Measurements from ENCODE around the gene PLRG1.
"Not testable (repeated sequence)": the region's sequence is repeated elsewhere in the genome, so short reads cannot be mapped to it uniquely, and the experiment has no call there.

PLRG1 gene

DNA sequence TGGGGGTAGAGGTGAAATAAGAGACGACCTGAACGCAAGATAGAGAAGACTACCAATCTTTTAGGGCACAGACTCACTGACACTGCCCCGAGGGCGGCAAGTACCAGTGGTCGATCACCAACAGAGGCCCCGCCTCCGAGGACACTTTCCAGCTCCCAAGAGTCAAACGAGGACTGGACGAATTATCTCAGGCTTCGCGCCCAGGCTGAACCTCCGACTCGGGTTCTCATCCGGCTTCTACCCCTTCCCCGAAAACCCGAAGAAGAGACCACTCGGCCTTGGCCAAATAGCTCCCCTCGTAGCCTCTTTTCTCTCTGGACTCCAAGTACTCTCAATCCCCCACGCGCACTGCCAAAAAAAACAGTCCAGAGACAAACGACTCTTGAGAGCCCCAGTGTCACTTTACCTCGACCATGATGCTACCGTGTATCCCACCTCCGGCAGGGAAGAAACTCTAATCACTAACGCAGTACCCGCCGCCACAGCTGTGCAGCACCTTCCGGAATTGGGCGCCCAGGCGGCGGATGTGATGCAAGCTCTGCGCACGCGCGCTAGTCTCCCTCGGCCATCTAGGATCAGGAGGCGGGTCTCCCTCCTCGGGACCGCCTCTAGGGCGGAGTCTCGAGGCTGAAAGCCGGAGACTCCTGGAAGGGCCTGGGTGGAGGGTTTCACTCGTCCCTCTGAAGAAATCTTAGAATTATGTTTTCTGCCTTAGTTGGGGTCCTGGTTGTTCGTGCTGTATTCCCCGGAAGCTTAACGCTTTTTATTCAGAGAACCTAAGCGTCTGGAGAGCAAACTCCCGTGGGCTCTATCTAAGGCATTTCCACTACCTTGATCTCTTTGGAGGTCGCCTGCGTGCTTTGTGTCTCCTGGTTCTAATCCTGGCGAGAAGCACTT is at the start of gene PLRG1:
Gene PLRG1, minus strand, starts transcription at position 507 of the 897 bp plus-strand sequence. Its CDS starts 92 bp downstream, at position 415.
- DNase-seq (ENCODE audit: low spot score): peak; percentile 97

DNA sequence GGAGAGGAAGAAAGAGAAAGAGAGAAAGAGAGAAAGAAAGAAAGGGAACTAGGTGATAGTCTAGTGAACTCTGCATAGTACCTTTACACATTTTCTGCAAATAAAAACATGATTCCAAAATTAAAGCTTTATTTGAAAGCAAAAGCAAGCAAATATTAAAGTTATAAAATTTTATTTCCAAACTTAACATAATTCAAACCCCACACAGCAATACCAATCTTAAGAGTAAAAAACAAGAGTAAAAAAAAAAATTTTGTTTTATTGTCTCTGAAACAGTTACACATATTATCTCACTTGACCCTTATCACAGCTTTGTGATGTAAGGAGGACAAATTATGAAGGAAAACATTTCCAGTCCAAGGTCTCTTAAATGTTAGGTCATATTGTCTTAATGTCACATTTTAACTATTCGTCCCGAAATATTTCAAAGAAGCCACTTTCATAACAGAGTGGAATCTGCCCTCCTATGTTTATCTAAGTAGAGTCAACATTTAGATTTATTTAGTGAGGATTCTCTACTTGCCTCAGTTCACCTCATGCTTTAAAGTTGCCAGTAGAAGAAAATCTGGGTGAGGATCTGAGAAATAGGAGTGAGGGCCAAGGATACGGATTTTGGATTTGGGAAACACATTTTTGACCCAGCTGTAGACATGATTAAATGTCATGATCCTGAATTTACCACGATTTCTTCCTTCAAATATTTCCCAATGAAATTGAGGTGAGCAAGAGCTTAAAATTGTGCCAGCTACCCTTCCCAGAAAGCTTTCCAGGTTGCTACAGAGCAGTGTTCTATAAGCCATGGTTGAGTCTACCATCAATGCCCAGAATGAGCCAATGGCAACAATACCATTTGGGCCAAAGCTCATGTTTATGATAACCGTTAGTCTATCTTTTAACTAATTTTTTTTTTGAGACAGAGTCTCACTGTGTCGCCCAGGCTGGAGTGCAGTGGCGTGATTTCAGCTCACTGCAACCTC is 47.9 kb upstream of the PLRG1 start:
- no peak for DNase-seq (ENCODE audit: low spot score)

DNA sequence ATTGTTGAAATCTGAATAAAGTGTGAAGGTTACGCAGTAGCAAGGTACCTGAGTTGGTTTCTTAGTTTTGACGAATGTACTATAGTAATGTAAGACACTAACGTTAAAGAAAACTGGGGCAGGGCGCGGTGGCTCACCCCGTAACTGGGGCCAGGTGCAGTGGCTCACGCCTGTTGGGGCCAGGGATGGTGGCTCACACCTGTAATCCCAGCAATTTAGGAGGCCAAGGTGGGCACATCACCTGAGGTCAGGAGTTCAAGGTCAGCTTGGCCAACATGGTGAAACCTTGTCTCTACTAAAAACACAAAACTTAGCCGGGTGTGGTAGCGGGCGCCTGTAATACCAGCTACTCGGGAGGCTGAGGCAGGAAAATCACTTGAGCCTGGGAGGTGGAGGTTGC is 47.1 kb upstream of the PLRG1 start:
- DNase-seq (ENCODE audit: low spot score): not testable (repeated sequence)

DNA sequence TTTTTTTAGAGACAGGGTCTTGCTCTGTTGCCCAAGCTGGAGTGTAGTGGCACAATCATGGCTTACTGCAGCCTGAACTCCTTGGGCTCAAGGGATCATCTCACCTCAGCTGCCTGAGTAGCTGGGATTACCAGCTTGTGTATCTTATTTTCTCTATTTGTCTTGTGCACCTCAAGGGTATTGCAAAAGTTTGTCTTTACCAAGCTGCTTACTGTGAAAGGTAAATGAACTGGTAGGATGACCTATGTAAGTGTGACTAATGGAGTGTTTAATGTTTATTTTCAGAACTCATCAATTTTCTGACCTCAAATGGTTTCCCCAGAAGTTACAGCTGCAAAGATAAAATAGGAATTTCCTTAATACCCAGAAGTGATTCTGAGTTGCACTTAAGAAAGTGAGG is 45.6 kb upstream of the PLRG1 start:
- DNase-seq (ENCODE audit: low spot score): no peak

DNA sequence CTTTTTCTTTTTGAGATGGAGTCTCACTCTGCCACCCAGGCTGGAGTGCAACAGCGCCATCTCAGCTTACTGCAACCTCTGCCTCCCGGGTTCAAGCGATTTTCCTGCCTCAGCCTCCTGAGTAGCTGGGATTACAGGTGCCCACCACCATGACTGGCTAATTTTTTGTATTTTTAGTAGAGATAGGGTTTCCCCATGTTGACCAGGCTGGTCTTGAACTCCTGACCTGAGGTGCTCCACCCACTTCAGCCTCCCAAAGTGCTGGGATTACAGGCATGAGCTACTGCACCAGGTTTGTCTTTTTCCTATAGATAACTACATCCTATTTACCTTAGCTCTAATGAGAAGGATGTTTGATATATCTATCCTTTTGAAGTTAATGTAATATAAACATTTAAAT is 44.1 kb upstream of the PLRG1 start:
- DNase-seq (ENCODE audit: low spot score): not testable (repeated sequence)

DNA sequence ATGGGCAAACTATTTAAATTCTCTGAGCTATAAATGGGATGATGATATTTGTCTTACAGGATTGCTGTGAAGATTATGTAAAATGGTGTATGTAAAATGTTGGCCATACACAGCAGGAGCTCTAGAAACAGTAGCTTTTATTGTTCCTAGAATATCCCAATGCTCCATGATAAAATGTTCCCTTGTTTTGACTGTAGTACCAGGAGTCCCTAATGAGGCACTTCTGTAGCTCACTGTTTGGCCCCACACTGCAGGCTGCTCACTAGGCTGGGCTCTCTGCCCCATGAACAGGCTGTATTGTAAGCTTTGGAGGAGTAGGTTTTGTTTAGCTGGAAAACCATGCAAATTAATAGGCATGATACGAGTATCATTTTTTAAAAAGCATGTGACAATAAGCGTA is 43.7 kb upstream of the PLRG1 start:
- no peak for DNase-seq (ENCODE audit: low spot score)

DNA sequence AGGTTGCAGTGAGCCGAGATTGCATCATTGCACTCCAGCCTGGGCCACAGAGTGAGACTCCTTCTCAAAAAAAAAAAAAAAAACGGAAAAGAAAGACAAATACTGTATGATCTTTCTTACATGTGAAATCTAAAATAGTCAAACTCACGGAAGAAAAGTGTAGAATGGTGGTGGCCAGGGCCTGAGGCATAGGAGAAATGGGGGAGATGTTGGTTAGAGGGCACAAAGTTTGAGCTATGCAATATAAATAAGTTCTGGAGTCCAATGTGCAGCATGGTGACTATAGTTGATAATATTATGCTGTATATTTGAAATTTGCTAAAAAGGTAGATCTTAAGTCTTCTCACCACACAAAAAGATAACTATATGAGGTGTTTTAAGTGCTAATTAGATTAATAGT is 41.7 kb upstream of the PLRG1 start:
- no peak for DNase-seq (ENCODE audit: low spot score)

DNA sequence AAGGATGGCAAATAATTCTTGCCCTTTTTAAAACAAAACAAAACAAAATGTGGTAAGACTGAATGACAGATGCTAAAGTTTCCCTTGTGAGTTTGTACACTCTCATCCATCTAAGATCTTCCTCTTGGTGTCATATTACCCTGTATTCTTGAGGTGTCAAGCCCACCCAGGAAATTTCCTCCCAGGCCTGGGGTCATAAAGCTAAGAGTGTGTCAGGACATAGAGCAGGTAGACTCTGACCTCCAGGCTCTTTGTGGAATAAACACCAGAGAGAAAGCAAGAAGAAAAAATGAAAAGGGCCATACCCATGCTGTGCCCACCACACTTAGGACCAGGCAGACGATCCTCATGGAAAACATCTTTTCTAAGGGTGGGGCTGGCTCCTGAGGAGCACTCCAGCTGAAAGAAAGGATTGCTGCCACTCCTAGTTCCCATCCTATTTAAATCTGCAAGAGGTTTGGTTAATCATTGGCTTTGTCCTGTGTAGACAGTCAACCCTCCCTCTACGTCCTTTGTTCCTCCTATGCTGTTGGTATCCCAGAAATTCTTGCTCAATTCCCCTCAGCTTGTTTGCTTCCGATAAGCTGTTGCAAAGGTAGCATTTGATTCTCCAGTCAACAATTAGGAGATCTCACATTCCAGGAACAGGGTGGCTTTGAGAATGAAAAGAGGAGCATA is 40.3 kb upstream of the PLRG1 start, which contains the start of gene FGA:
Gene FGA, minus strand, starts transcription at position 414 of the 678 bp plus-strand sequence. Its CDS starts 55 bp downstream, at position 359.
- no peak for DNase-seq (ENCODE audit: low spot score)

DNA sequence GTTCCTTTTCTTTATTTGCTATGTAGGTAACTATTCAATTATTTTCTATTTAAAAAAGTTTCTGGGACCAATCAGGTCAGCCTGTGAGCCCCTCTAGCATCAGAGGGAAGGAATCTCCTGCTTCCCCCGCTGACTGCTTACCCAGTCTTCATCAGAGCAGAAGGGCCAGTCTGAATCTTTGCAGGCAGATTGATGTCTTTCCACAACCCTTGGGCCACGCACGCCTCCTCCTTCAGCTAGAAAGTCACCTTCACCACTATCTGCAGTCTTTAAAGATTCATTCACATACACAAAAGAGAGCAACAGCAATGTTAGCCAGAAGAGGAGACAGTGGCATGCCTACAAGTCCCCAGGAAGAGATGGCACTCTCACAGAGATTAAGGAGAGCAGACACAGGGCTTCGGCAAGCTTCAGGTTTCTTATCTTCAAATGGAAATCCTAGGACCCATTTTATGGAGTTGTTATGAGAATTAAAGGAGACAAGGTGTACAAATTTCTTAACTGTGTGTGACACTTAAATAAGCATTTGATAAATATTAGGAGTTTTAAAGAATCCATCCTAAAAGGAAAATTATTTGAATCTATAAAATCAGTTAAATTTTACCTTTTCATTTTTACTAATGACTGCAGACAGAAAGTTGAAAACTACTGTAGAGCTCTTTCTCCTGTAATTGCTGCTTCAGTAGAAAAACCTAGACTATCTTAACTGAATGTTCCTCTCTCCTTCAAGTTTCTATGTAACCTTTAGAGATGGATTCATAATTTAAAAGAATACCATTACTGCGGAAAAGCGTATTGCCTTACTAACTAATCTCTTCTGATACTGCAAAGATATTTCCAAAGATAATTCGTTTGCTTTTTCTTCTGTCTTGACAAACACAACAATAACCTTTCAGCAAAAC is 39.3 kb upstream of the PLRG1 start:
- no peak for DNase-seq (ENCODE audit: low spot score)

DNA sequence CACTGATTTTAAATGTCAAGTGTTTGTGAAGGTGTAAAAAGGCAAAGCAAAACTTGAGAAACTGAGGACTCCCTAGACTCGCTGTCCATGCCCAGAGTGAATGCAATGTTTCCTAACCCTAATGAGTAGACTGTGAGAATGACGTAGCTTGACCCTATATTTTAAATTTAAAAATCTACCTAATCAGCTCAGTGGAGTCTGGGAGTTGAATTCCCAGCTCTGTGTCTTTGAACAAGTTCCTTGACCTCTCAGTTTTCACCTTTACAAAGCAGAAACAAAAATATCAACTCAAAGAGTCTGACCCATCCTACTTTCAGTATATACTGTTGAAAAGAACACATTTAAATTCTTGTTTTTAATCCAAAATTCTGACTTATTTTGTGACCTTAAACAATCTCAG is 38.0 kb upstream of the PLRG1 start:
- no peak for DNase-seq (ENCODE audit: low spot score)

DNA sequence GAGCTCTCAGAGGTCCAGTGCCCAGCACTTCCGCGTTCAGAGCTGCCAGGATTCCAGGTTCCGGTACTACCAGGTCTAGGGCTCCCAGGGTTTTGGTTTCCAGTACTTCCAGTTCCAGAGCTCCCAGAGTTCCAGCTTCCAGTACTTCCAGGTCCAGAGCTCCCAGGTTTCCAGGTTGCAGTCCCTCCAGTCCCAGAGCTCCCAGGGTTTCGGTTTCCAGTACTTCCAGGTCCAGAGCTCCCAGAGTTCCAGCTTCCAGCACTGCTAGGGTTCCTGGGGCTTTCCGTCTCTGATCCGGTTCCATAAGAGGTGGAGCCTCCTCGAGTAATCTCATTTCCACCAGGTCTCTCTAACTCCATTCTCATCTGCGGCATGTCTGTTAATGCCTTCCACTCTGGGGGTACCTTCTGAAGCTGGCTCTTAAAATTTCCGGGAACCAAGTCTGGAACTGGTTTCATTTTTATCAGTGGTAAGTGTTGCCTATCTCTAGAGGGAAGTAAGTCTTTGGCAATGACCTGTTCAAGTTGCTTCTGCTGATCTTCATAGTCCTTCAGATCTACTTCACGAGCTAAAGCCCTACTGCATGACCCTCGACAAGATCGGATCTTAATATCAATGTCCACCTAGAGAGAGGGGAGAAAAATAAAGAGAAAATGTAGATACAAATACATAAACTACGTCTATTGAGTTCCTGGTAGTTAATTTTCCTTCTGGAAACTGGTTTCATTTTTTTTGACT is 36.3 kb upstream of the PLRG1 start:
- no peak for DNase-seq (ENCODE audit: low spot score)

DNA sequence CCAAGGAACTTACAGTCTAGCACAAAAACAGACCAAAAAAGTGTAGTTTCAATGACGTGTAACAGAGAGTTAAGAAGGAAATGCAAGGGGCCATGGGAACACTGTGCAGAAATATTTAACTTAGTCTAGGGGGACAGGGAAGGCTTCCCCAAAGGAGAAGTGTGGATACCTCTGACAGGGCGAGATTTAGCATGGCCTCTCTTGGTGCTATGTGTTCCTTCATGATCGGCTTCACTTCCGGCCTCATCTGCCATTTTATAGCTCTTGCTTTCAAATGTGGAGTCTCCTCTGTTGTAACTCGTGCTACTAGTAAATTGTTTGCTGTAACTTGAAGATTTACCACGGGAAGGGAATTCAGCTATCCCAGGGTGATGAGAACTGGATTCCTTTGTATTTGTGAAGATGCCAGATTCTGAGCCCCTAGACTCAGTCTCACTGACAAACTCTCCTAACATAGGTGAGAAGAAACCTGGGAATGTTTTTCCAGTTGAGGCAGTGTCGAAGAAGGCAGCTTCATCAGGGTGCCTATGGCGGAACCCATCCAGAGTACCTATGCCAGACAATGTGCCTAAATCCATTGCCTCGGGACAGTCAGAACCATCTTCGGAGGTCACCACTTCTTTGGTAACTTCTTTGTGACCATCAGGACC is 35.3 kb upstream of the PLRG1 start:
- DNase-seq (ENCODE audit: low spot score): no peak

DNA sequence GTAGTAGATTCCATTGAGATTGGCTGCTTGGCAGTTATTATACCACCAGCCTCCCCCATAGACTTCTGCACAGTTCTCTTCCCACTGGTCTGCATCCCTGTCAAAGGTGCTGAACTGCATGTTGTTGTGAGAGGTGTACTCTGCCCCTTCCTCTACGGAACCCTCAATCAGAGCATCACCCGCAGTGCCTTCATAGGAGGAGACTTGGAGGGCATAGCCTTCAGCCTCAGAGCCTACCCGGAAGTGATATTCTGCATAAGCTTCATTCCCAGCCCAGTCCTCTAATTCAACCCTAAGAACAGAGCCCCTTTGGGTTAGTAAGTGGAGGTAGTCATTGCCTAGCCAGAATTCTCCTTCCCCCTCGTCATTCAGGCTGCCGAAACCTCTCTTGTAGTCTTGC is 34.1 kb upstream of the PLRG1 start:
- DNase-seq (ENCODE audit: low spot score): no peak

DNA sequence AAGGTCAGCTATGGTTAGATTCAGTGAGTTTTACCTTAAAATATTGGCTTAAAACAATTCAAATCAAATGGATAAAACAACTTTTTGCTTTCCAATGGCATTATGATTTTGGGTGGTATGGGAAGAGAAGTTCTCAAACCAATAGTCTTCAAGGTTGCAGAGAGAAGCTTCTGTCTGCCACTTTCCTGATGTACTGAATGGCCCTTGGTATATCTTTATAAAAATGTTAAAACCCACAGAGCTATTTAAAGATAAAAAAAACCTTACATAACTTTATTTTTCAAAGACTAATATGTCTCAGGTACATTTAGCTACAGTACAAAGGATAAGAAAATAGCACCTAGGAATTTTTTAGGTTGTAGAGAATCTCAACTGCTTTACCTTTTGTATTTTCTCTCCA is 33.5 kb upstream of the PLRG1 start:
- no peak for DNase-seq (ENCODE audit: low spot score)

DNA sequence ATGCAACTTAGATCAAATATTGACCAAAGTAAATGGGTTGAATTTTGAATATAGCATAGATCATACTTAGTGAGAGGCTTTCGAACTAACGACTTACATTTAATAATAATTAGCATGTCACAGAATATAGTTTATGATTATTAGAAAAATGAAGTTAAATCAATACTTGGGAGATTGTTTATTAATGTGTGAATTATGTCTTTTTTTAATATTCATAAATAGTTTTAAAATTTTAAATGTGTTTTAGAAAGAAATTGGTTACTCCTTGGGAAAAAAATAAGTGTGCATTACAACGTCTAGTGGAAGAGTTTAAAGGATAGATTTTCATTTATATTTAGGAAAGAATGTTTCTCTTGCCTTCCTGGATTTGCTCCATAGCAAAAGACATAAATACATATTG is 33.0 kb upstream of the PLRG1 start:
- DNase-seq (ENCODE audit: low spot score): no peak

DNA sequence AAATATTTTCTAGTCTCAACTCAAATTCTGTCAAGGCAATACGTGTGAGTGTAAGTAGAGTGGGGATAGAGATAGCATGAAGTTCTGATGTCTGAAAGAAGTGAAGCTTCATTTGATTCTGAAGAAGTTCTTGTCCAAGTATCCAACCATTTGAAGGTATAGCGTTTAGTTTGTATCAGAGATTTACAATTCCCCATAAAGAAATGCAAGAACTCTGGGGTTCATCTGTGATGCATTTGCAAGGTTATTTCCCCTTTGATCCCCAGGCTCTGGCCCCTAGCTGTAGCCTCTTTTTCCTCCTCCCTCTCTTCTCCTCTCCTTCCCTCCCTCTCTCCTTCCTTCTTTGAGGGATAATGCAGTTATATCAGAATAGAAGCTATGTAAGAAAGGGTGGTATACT is 32.5 kb upstream of the PLRG1 start:
- DNase-seq (ENCODE audit: low spot score): no peak

DNA sequence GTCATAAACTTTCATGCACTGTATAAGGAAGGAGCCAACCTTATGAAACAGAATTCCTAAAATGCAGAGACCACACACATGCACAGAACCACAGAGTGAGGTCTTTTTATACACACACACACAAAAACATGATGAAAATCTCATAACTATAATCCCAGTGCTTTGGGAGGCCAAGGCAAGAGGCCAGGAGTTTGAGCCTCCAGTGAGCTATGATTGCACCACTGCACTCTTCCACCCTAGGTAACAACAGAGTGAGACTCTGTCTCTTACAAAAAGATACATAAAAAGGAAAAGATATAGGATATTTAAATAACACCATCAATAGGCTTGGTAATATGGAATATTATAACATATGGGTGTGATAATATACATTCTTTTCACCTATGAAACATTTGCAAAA is 29.7 kb upstream of the PLRG1 start:
- DNase-seq (ENCODE audit: low spot score): no peak

DNA sequence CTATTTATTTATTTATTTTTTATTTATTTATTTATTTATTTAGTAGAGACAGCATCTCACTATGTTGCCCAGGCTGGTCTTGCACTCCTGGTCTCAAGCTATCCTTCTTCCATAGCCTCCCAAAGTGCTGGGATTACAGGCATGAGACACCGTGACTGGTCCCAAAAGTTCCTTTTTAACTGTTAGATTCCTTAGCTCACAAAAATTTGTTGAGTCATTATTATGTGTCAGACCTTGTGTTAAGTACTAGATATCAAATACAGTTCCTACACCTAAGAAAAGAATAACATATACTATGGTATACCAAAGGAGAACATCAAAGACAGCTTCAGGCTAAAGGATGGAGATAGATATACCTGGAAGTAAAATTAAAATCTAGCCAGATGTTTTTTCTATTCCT is 28.7 kb upstream of the PLRG1 start:
- DNase-seq (ENCODE audit: low spot score): no peak

DNA sequence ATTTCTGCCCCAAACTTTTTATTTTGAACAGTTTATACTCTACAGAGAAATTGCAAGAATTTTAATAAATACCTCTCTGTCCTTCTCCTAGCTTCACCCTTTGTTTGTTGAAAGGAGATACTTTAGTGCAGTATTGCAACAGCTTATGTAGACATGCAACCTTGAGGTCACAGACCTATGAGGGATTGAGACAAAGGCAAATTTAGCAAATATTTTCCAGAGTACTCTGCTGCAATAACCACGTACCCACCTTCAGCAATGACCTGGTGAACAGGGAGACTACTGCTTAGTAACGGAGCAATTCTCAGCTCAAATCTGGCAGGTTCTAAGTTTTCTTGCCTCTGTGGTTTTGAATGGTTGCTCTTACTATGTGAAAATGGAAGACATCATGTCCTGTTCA is 27.1 kb upstream of the PLRG1 start:
- no peak for DNase-seq (ENCODE audit: low spot score)

DNA sequence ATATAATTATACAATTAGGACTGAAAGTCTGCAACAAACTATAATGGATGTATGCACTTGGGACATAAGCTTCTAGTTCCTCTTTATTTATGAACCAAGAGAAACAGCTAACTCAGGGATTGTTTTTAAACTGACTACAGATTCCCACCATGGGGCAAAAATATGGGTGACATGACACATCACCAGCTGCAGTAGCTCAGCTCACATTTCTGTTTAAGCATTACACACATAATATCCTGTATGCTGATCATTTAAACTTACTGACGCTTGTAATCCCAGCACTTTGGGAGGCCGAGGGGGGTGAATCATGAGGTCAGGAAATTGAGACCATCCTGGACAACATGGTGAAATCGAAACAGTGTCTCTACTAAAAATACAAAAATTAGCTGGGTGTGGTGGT is 24.1 kb upstream of the PLRG1 start:
- DNase-seq (ENCODE audit: low spot score): no peak
